Calu3 (cell line): ENCODE measurements around the gene PNPLA7. TPM values are rescaled to one million over a fixed set of nuclear protein-coding genes. Genes with fewer than 3 reads are reported as not detected.
A peak's percentile ranks its signal among the peaks of the same experiment; 100 is the strongest.

ENCODE experiments used
- BruUV-seq: library from RNA; stranded (reverse); fragments of 400-500 nt; replicated peaks from 2 replicates; lab custom pipeline; 2021; lab: Mats Ljungman, UMichigan
- CTCF ChIA-PET: fragments of 300-600 bp; sonication (Branson Sonifier 250); formaldehyde crosslinking; loops from one replicate; lab custom pipeline; 2022; ENCODE audit warnings: antibody characterized with exemption; lab: Charles Lee
- DNase-seq: peaks from one replicate; pipeline ENCODE4 v3.0.0; 2022
- H3K27ac Mint-ChIP-seq: one replicate; pipeline ENCODE4 v1.8.0; 2022; ENCODE audit warnings: mixed read lengths; ENCODE audit not compliant: unreplicated experiment
- H3K27me3 Mint-ChIP-seq: one replicate; pipeline ENCODE4 v1.8.0; 2022; ENCODE audit warnings: mixed read lengths; ENCODE audit not compliant: unreplicated experiment
- H3K36me3 Mint-ChIP-seq: one replicate; pipeline ENCODE4 v1.8.0; 2022; ENCODE audit warnings: mild to moderate bottlenecking, moderate library complexity, mixed read lengths; ENCODE audit not compliant: insufficient read depth, unreplicated experiment
- H3K4me1 Mint-ChIP-seq: one replicate; pipeline ENCODE4 v1.8.0; 2022; ENCODE audit warnings: mild to moderate bottlenecking, low read depth, mixed read lengths; ENCODE audit not compliant: unreplicated experiment
- H3K4me3 Mint-ChIP-seq: one replicate; pipeline ENCODE4 v1.8.0; 2022; ENCODE audit warnings: mild to moderate bottlenecking, low read depth, moderate library complexity, mixed read lengths; ENCODE audit not compliant: unreplicated experiment
- H3K9me3 Mint-ChIP-seq: one replicate; pipeline ENCODE4 v1.8.0; 2022; ENCODE audit warnings: low read depth, mixed read lengths; ENCODE audit not compliant: unreplicated experiment
- intact Hi-C: fragments of 100-400 bp; cut with micrococcal nuclease; formaldehyde crosslinking; loops from one replicate; pipeline ENCODE4 v1.10.0; 2022; ENCODE audit not compliant: unreplicated experiment
- total RNA-seq: library from RNA; stranded (reverse); gene quantifications from 2 replicates; pipeline ENCODE4 v1.2.3, GENCODE V29; 2022
- TF ChIP-seq, protein P1 (sequence below): fragments of 200-600 bp; IDR thresholded peaks from one replicate; pipeline ENCODE4 v1.8.0; 2022; ENCODE audit warnings: antibody characterized with exemption; ENCODE audit not compliant: unreplicated experiment

PNPLA7 gene
- total RNA-seq, 1 experiment from 2014 or later, result 1.8 TPM

DNA sequence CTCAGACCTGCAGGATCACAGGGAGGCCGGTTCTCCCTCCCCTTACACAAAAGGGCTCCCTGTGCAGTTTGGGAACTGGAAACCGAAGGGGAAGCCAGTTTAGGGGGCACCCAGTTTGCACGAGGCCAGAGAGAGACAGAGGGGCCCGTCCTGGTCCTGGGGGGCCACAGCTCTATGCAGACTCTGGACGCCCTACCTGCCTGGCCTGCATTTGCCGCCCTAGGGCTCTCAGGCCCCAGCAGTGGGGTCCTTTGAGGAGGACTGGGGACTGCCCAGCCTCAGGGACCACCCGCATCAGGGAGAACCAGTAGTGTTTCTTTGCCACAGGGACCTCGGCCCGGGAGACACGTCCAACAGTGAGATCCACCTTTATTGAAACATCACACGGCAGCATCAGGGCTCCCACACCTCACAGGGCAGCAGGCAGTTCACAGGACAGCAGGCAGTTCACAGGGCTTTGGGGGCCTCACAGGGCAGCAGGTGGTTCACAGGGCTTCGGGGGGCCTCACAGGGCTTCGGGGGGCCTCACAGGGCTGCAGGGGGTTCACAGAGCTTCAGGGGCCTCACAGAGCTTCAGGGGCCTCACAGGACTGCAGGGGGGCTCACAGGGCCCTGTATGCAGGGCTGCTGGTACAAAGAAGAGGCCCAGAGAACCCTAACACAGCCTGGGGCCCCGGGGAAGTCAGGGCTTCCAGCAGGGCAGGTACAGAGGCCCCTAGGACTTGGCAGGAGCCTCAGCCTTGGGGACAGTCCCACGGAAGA lies 90.4 kb downstream of the PNPLA7 start:
- Mint-ChIP-seq H3K36me3 (peaks cover 14% of the 10 kb centered on the region), H3K9me3 (no peaks in the 10 kb centered on the region), H3K4me1 (no peaks in the 10 kb centered on the region), H3K27me3 (no peaks in the 10 kb centered on the region), H3K4me3 (peak overlapping the region; percentile 45), H3K27ac (no peak overlapping the region)
- no peak for DNase-seq
- TF ChIP-seq, protein P1, sequence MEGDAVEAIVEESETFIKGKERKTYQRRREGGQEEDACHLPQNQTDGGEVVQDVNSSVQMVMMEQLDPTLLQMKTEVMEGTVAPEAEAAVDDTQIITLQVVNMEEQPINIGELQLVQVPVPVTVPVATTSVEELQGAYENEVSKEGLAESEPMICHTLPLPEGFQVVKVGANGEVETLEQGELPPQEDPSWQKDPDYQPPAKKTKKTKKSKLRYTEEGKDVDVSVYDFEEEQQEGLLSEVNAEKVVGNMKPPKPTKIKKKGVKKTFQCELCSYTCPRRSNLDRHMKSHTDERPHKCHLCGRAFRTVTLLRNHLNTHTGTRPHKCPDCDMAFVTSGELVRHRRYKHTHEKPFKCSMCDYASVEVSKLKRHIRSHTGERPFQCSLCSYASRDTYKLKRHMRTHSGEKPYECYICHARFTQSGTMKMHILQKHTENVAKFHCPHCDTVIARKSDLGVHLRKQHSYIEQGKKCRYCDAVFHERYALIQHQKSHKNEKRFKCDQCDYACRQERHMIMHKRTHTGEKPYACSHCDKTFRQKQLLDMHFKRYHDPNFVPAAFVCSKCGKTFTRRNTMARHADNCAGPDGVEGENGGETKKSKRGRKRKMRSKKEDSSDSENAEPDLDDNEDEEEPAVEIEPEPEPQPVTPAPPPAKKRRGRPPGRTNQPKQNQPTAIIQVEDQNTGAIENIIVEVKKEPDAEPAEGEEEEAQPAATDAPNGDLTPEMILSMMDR, result no peak
- no TSS peak for BruUV-seq
- intact Hi-C loops, result no loop called here
- CTCF ChIA-PET, result interaction anchor here (1.0 to 1.1 kb wide), 2 partner anchors 37 to 47 kb away, joined by 3 to 4 read pairs; partner anchors contain the start of genes EXD3 and NOXA1

DNA sequence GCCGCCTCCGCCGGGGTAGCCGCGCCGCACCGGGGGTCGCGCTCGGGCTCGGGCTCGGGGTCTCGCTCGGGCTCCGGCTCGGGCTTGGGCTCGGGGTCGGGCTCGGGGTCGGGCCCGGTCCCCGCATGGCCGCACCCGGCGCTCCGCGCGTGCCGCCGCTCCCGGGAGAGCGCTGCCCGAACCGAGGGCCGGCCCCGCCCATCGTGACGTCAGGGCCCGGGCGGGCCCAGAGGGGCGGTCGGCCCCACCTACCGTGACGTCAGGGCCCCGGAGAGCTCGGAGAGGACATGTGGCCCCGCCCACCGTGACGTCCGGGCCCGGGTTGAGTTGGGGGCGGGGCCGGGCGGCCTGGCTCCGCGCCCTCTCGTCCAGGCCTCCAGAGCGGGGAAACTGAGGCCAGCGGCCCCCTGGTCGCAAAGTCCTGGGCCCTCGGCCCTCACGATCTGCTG lies 91.0 kb downstream of the PNPLA7 start, which contains the start of gene NSMF:
TSS of gene NSMF (minus strand) at position 183 of the 449 bp plus-strand sequence. CDS start 232 bp downstream, outside the sequence.
- H3K36me3 Mint-ChIP-seq, result peaks cover 12% of the 10 kb centered on the region
- intact Hi-C loops, result no loop called here
- no peak within 1 kb of the TSS for H3K27ac Mint-ChIP-seq

DNA sequence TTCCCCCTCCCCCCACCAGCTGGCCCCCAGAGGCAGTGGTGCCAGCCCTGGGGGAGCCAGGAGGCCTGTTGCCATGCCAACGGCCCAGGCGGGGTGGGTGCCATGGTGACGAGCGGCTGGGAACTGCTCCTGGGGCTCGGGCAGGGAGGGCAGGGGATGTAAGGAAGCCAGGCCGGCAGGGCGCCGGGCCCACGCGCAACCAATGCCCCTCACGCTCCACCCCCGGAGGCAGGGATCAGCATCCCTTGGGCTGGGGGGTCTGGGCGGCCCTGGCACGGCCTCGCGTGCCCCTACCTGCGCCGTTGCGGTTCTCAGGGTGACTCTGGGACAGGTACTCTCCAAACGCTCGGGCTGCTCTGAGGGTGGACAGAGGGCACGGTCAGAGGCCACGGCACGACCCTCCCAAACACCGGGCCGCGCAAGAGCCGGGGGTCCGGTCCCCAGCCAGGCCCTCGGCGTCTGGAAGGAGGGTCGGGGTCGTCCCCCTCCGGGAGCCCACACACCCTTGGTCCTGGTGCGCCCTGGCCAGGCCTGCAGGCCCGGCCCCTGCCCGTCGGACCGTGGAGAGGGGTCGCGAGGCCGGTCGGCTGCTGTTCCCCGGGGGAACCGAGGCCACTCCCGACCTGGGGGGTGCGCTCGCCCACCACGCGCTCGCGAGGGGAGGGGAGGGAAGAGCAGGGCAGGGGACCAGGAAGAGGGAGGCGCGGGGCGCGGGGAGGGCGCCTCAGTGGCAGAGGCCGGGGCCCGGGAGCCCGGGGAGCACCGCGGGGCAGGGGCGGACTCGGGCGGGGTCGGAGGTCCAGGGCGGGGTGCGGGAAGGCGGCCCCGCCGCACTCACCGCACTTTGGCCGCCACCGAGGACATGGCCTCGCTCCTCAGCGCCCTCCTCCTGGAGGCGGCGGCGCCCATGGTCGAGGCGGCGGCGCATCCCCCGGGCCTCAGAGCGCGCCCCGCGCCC lies 91.7 kb downstream of the PNPLA7 start:
- no peak overlapping the region for H3K27ac Mint-ChIP-seq
- no peak for DNase-seq
- H3K27me3 Mint-ChIP-seq, result no peaks in the 10 kb centered on the region
- TF ChIP-seq, protein P1, result no peak
- CTCF ChIA-PET, result interaction anchor here (1.0 to 1.1 kb wide), 2 partner anchors 35 to 48 kb away, joined by 3 to 4 read pairs; partner anchors contain the start of genes EXD3 and NOXA1
- intact Hi-C loops, result no loop called here
- H3K9me3 Mint-ChIP-seq, result no peaks in the 10 kb centered on the region
- peaks cover 12% of the 10 kb centered on the region for H3K36me3 Mint-ChIP-seq
- peak overlapping the region; percentile 45 for H3K4me3 Mint-ChIP-seq
- no TSS peak for BruUV-seq
- no peaks in the 10 kb centered on the region for H3K4me1 Mint-ChIP-seq

More for the DNA sequence above, 91.0 kb downstream of the PNPLA7 start, which contains the start of gene NSMF:
- TF ChIP-seq, protein P1, result no peak
- Mint-ChIP-seq H3K4me3 (peak within 1 kb of the TSS; percentile 45), H3K27me3 (no peaks in the 10 kb centered on the region), H3K4me1 (no peaks in the 10 kb centered on the region), H3K9me3 (no peaks in the 10 kb centered on the region)
- DNase-seq, result peak; percentile 95
- CTCF ChIA-PET, result interaction anchor here (1.0 to 1.1 kb wide), 2 partner anchors 36 to 47 kb away, joined by 3 to 4 read pairs; partner anchors contain the start of genes EXD3 and NOXA1
- no TSS peak for BruUV-seq
